ENCODE measurements around the gene IMPDH1. TPM values are rescaled to one million over a fixed set of nuclear protein-coding genes. Genes with fewer than 3 reads are reported as not detected.

IMPDH1 gene
- polyA plus RNA-seq, 4 donors = 26.0 to 31.8 (median 29.0) TPM

Other genes with a start within 250 kb of the IMPDH1 start
- under 1 TPM; 0.17 to 0.37 (median 0.30) TPM for gene LEP, start 168.7 kb downstream of the IMPDH1 start, polyA plus RNA-seq (ENCODE audit: insufficient read length in 4 of 4)
- 10 to 100 TPM; 33.8 to 60.2 (median 50.8) TPM for gene RBM28, start 66.1 kb downstream of the IMPDH1 start, polyA plus RNA-seq (ENCODE audit: insufficient read length in 4 of 4)
- 1 to 10 TPM in 3 of 4 donors, under 1 TPM in 1; 0.73 to 1.2 (median 1.1) TPM for gene PRRT4, start 48.3 kb downstream of the IMPDH1 start, polyA plus RNA-seq (ENCODE audit: insufficient read length in 4 of 4)
- 10 to 100 TPM; 16.9 to 24.4 (median 21.0) TPM for gene HILPDA, start 45.9 kb upstream of the IMPDH1 start, polyA plus RNA-seq (ENCODE audit: insufficient read length in 4 of 4)
- gene METTL2B, start 66.8 kb upstream of the IMPDH1 start, polyA plus RNA-seq (ENCODE audit: insufficient read length in 4 of 4) = 10 to 100 TPM; 22.3 to 33.4 (median 28.0) TPM